GM21390 (cell line): ENCODE measurements around the gene UTF1.
A peak's percentile ranks its signal among the peaks of the same experiment; 100 is the strongest.

Source experiments
- ATAC-seq: cut with Tn5 transposase; IDR thresholded peaks from one replicate; pipeline ENCODE4 v1.9.1; 2021; ENCODE audit not compliant: unreplicated experiment

Gene UTF1

GRCh38 chr10:133243593-133243992 lies 13.6 kb downstream of the UTF1 start:
- ATAC-seq = no peak

- ATAC-seq = no peak
Observed at GRCh38 chr10:133245439-133246235, 15.6 kb downstream of the UTF1 start.

GRCh38 chr10:133246236-133246626 lies 16.2 kb downstream of the UTF1 start:
- ATAC-seq = no peak

GRCh38 chr10:133247681-133248333 lies 17.8 kb downstream of the UTF1 start:
- ATAC-seq = no peak

GRCh38 chr10:133248334-133248715 lies 18.3 kb downstream of the UTF1 start:
- no peak for ATAC-seq

- no peak for ATAC-seq
Observed at GRCh38 chr10:133249094-133249780, 19.2 kb downstream of the UTF1 start.

GRCh38 chr10:133249975-133250754 lies 20.1 kb downstream of the UTF1 start:
- ATAC-seq = no peak

- no peak for ATAC-seq
Observed at GRCh38 chr10:133251388-133252222, 21.6 kb downstream of the UTF1 start.

- no peak for ATAC-seq
Observed at GRCh38 chr10:133252223-133252552, 22.2 kb downstream of the UTF1 start.

- no peak for ATAC-seq
Observed at GRCh38 chr10:133253361-133253955, 23.4 kb downstream of the UTF1 start.

- no peak for ATAC-seq
Observed at GRCh38 chr10:133254421-133255120, 24.6 kb downstream of the UTF1 start.

- ATAC-seq = no peak
Observed at GRCh38 chr10:133255323-133255722, 25.3 kb downstream of the UTF1 start.

GRCh38 chr10:133257489-133258065 lies 27.6 kb downstream of the UTF1 start:
- ATAC-seq = no peak

GRCh38 chr10:133258066-133258817 lies 28.2 kb downstream of the UTF1 start:
- no peak for ATAC-seq

GRCh38 chr10:133258818-133259601 lies 29.0 kb downstream of the UTF1 start:
- ATAC-seq = no peak

GRCh38 chr10:133259602-133259989 lies 29.6 kb downstream of the UTF1 start:
- ATAC-seq = no peak

- peak; percentile 49 for ATAC-seq
Observed at GRCh38 chr10:133260895-133261725, 31.1 kb downstream of the UTF1 start.
